IPS-NIHi7 (cell line): Measurements from ENCODE around the gene RNU6-7.

Experiments used
- DNase-seq: peaks from one replicate; pipeline ENCODE4 v3.0.0; 2012; ENCODE audit warnings: mixed read lengths; ENCODE audit errors: extremely low spot score

The RNU6-7 gene

DNA sequence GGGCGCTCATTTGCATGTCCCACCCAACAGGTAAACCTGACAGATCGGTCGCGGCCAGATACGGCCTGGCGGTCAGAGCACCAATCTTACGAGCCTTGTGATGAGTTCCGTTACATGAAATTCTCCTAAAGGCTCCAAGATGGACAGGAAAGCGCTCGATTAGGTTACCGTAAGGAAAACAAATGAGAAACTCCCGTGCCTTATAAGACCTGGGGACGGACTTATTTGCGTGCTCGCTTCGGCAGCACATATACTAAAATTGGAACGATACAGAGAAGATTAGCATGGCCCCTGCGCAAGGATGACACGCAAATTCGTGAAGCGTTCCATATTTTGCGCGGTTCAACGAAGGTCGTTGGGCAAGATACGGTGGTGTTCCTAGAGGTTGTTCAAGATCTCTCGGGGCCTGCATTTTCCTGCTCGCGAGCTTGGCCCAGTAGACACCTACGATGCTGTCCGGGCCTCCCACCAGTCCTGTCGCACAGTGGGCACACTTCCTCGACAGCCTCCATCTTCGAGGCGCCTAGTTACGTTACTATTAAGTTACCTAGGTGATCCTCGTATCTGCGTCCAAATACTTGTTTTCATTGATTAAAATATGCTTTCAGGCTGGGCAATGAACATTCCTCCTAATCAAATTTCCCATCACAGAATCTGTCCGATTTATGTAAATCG is at the start of gene RNU6-7:
Gene RNU6-7, plus strand, starts transcription at position 230 of the 675 bp plus-strand sequence.
- DNase-seq = no peak

GRCh38 chr14:32166029-32166428 is 35.8 kb upstream of the RNU6-7 start:
- no peak for DNase-seq

GRCh38 chr14:32166924-32167323 is 34.9 kb upstream of the RNU6-7 start:
- DNase-seq = no peak

DNA sequence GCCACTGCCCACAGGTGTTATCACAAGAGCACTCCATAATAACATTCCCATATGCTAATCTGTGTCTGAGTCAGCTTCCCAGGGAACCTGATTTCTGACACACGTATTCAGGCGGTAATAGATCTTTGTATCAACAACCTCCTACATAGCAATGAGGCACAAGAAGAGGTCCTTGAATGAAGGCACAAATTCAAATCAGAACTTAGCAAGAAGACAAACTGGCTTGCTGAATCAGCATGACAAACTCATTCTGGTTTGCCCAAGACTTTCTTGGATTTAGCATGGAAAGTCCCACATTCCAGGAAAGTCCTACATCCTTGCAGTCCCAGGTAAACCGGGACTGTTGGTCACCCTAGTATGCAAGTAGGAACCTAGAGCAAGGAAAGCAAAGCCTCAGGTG is 33.9 kb upstream of the RNU6-7 start:
- DNase-seq = no peak

GRCh38 chr14:32169191-32169590 is 32.7 kb upstream of the RNU6-7 start:
- DNase-seq = no peak

GRCh38 chr14:32171469-32171868 is 30.4 kb upstream of the RNU6-7 start:
- no peak for DNase-seq

DNA sequence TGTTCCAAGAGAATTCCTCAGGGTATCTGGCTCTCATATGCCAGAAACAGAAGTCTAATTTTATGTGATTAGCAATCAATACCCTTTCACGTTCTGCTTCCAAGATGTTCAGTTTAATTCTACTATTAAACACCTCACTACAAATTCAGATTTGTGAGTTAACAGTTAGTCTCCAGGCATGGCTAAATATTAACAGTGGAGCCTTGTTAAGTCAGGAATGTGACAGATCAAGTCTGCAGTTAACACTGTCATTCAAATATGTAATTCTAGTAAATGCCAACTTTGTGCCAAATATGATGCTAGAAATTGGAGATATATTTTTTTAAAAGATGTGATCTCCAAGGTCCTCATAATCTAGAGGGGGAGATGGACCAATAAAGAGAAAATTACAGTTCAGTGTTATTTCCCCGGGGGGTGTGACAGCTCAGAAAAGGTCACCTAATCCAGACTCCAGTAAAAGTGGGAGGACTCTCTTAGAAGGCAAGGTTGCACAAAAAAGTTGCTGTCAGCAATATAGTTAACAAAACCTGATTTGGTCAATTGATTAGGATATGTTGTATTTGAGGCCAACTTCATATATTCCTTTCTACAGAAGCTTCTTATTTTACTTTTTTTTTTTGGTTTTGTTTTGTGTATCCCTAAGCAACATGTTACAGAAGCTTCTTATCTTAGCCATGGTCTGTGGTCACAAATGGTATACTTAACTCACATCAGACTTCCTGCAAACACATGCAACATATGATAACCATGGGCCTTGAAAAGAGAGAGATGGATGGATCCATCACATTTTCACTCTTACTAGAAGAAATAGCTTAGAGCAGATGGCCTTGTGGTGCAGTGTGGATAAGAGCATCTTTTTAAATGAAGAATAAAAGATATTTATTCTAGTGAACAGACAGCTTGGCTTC is 18.4 kb upstream of the RNU6-7 start:
- no peak for DNase-seq

DNA sequence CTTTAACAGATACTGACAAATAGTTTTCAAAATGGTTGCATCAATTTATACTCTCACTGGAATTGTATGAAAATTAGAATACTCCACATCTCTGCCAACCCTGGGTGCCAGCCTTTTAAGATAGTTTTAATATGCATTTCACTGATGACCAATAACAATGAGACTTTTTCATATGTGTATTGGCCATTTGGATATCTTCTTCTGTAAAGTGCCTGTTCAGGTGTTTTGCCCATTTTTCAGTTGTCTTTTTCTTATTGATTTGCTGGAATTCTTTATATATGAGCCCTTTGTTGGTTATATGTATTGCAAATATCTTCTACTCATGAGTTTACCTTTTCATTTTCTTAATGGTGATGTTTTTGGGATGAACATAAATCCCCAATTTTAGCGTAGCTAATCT is 16.7 kb upstream of the RNU6-7 start:
- DNase-seq = no peak

GRCh38 chr14:32186248-32186647 is 15.6 kb upstream of the RNU6-7 start:
- DNase-seq = no peak

GRCh38 chr14:32189811-32190210 is 12.0 kb upstream of the RNU6-7 start:
- DNase-seq = no peak

- no peak for DNase-seq
Measured at GRCh38 chr14:32190673-32191072, 11.2 kb upstream of the RNU6-7 start.

- DNase-seq = no peak
Measured at GRCh38 chr14:32192712-32193373, 9.0 kb upstream of the RNU6-7 start.

DNA sequence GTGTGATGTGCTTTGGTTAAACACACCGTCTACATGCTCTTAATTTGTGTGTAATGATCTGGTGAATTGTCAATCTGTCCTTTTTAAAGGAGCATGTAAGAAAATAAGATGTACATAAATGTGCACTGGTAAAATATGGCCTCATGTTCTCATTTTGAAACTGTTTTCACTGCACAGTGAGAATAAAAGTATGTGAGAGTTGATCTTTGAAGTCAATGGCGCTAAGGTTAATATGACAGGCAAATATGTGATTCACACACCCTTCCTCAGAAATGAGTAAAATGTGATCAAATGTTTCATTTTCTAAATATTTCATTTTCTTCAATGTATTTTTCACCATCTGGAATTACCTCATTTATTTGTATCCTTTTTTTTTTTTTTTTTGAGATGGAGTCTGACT is 8.3 kb upstream of the RNU6-7 start:
- no peak for DNase-seq

DNA sequence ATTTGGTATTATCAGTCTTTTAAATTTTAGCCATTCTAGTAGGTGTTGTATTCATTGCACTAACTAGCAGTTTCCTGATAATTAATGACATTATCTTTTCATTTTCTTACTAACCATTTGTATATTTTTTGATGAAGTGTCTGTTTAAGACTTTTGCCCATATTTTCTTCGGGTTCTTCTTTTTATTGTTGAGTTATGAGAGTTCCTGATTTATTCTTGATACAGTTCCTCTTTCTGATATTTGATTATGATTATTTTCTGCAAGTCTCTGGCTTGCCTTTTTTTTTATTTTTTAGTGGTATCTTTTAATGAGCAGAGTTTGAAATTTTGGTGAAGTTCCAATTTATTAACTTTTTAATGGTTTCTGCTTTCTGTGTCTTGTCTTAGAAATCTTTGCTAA is 6.2 kb upstream of the RNU6-7 start:
- DNase-seq = no peak

DNA sequence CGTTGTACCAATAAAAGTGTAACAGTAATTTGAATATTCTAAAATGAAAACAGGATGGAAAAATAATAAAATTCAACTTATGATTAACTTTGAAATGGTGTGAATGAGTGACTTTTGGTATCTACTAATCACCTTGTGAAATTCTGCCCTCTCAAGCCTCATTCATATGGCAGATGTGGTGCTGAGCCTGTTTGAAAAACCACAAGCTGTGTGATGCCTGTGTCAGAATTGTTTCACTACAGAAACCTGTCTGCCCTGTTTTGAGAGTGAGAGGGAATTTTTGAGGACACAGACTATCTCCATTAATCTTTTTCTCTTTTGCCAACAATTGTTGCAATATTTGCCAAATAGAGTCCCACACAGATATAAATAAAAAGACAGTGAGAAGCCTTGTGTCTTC is 3.9 kb upstream of the RNU6-7 start:
- no peak for DNase-seq

DNA sequence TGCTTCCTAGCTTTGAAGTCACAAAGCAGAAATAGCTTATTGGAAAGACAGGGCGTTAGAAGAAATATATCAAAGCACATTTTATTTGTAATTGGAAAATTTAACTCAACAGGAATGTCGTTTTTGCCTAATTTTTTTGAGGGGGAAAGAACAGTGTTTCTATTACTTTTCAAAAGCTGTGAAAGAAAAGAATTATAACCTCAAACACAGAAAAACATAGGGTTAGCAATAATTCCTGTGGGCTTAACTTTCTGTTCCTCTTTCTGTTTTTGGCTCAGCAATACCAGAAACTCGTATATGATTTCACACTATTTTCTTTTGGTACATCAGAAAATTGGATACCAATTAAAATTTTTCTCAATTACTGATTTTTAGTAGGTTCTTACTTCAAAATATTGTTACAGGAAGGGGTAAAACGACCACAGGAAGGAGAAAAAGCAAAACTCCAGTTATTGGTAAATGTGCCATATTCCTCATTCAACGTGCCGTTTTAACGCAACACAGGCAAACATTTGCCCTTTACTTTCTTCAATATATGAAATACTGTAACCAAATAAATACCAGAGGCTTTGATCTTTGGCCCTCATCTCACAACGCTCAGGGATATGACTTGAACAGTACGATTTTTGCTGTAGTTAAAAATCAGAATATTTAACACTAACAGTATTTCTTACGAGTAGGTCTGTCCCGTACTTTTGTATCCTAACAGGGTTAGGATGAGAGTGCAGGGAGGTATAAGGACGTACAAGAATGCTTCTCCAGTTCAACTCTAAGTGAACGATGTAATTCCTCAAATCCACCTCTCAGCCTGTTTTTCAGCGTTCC is 1.3 kb upstream of the RNU6-7 start:
- DNase-seq = no peak

- peak; percentile 89 for DNase-seq
Measured at GRCh38 chr14:32201193-32201815, 541 bp upstream of the RNU6-7 start.

DNA sequence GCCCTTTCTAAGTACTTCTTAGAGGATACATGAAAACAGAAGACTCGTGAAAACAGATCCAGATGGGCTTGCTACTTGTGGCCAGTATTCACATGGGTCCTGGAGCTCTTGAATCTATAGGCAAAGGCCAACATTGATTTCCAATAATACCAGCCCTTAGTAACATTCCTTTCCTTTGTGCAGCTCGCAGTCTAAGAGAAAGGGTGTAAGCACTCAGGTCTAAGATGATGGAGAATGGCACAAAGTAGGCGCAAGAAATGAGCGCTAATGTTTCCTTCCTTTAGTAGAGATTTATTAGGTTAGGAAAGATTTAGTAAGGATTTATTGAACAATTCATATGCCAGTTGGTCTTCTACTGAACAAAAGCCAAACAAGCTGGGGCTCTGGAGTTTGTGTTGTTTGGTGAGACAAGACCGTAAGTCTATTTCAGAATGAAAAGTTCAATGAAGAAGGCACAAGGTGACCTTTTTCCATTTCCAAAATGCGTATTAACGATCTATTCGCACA is 699 bp downstream of the RNU6-7 start:
- DNase-seq = no peak

- peak; percentile 88 for DNase-seq
Measured at GRCh38 chr14:32202998-32203882, 1.4 kb downstream of the RNU6-7 start, which contains the start of gene RNU6-8. RNU6-8 (minus strand) TSS chr14:32203269.

- DNase-seq = no peak
Measured at GRCh38 chr14:32203928-32204357, 2.1 kb downstream of the RNU6-7 start.
